GM18526 (cell line): Measurements from ENCODE around the gene CAMK4.

Experiments used
- POLR2A ChIP-seq: IDR thresholded peaks from 3 replicates; pipeline ENCODE4 v1.6.1; 2011; ENCODE audit not compliant: insufficient read length; ENCODE audit errors: extremely low read depth

The CAMK4 gene

DNA sequence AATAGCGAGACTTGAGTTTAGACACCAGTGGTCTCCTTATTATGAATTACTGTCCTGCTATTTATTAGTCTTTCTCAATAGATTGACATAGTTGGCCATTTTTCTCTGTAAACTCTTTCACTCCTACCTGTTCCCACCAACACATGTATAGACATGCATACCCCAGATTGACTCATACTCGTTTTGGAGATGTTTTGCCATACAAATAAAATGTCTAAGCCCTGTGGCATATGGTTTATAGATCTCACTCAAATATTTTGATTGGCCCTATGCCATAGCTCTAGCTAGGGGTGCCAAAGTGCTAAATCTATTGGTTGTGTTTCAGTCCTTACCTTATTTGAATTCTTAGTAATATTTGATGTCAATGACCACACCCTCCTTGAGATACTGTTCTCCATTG is 42.3 kb downstream of the CAMK4 start:
- TF ChIP-seq POLR2A = no peak

- no peak for TF ChIP-seq POLR2A
Observed at GRCh38 chr5:111268300-111268699, 44.1 kb downstream of the CAMK4 start.

GRCh38 chr5:111271885-111272284 is 47.7 kb downstream of the CAMK4 start:
- no peak for TF ChIP-seq POLR2A

GRCh38 chr5:111277061-111277460 is 52.9 kb downstream of the CAMK4 start:
- no peak for TF ChIP-seq POLR2A

GRCh38 chr5:111278858-111279504 is 54.8 kb downstream of the CAMK4 start:
- no peak for TF ChIP-seq POLR2A

DNA sequence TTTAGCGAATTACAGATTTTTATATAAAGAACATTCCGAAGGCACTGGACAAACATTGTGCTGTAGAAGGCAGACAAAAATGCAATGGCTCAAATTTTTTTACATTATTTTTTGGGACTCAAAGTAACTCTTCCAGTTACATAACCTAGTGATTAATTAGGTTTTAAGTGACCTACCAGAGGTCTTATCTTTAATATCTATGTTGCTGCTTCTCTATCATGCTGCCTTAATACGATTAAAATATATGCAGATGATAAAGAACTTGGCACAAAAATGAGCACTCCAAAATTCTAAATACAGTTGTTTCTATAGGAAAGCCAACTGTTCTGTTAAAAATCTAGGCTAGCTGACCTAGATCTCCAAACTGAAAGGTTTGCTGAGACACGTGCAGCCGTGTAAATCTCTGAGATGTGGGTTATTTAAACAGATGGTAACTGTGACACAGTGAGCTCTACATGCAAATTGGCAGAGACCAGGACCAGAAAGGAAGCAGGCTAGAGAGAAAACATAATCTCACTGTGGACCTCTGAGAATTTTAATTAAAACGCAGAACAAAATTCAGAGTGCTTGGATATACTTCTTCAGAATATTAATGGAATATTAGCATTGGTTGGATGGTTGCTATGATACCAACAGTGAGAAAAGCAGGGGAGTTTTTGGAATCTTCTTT is 56.2 kb downstream of the CAMK4 start:
- TF ChIP-seq POLR2A = no peak

GRCh38 chr5:111282798-111283197 is 58.6 kb downstream of the CAMK4 start:
- no peak for TF ChIP-seq POLR2A

DNA sequence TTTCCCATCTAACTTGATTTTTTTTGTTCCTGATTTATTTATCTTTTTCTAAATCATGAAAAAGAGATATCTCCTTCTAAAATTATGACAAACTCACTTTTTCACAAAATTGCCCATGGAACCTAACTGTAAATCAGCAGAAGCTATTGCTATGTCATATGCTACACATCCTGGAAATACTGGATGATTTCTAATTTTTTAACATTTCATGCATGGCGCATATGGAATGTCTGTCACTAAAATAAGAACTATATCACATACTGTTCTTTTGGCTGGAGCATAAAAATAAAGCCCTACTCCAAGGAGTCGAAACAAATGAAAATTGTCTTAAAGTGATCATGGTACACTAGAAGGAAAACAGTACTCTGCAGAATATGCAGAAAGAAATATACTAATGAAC is 60.6 kb downstream of the CAMK4 start:
- TF ChIP-seq POLR2A = no peak

- no peak for TF ChIP-seq POLR2A
Observed at GRCh38 chr5:111294551-111294950, 70.4 kb downstream of the CAMK4 start.

GRCh38 chr5:111295649-111296048 is 71.5 kb downstream of the CAMK4 start:
- TF ChIP-seq POLR2A = no peak

- TF ChIP-seq POLR2A = no peak
Observed at GRCh38 chr5:111296570-111296969, 72.4 kb downstream of the CAMK4 start.

DNA sequence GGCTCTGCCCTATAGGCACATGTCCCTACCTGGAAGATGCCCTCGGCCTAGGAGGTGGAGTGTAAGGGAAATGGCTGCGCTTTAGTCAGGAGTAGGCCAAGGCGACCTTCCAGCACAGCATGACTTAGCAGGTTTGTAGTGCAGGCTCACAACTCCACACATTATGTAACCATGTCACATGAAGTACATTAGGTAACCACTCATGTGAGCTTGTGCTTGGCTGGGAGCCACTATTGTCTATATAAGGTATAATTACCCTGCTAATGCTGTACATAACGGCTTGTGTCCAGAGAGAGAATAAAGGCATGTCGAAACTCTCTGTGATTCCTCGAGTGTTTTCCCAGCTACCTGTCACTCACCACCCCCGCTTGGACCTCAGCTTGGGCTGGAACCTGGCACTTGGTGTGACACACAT is 74.9 kb downstream of the CAMK4 start:
- TF ChIP-seq POLR2A = no peak

GRCh38 chr5:111299831-111300432 is 75.7 kb downstream of the CAMK4 start:
- TF ChIP-seq POLR2A = no peak

DNA sequence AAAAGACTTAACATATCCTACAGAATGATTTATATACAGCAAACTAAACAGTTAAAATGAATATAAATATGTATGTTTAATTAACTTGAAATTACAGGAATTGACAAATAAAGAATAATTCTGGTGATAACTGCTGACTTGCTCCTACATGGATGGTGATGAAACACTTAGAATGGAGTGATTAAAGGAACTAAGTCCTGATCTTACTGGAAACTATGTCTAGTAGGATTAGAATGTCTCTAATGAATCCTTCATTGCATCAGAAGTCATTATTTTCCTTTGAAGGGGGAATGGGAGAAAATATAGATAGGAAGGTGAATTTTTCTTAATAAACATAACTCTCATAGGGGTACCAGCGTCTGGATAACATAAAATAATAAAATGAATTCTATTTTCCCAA is 77.1 kb downstream of the CAMK4 start:
- no peak for TF ChIP-seq POLR2A

DNA sequence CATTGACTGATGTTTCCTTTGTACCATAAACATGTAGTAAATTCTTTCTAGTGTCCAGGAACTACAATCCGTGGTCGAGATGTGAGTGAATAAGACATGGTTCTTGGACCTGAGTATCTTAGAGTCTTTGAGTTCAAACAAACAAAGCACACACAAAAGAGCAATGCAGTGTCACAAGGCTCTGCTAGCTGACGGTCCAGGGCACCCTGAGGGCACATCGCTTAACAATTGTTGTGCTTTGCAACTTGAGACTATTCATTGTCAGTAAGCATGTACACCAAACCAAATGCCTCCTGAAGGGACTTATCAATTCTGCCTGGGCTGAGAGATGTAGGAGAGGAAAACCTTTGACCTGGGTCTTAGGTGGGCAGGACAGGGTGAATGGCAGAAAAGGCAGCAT is 84.8 kb downstream of the CAMK4 start:
- TF ChIP-seq POLR2A = no peak

DNA sequence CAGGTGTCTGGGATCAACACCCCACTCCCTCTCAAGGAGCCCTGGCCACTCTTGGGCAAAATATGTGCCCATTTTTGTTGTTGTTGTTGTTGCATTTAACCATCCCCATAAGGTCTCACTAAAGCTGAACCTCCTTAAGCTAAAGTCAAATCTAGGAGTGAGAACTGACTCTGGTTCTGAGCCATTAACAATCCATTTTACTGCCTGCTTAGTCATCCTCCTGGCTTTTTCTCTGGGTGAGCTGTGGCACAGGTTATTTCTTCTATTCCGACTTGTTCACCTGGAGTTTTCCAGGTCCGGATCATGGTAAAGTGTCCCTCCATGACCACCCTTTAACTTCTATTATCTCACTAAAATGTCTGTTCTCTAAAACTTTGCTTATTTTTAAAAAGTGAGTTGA is 85.2 kb downstream of the CAMK4 start:
- no peak for TF ChIP-seq POLR2A
